Left lung (tissue), 10 donors: Measurements from ENCODE around the gene SYNDIG1. TPM values are rescaled to one million over a fixed set of nuclear protein-coding genes. Genes with fewer than 3 reads are reported as not detected.

Source experiments
- ATAC-seq: fragments of 200-7000 bp; cut with Tn5 transposase; one replicate; pipeline ENCODE4 v1.9.1; 2020; ENCODE audit warnings: moderate library complexity
- DNase-seq, 4 donors: peaks; one replicate each; pipeline ENCODE4 v3.0.0-alpha.2; 2013 to 2020
- H3K27ac ChIP-seq, 2 donors: fragments of 200-600 bp; sonication (generic) in 1 of 2; one replicate each; pipeline versions ENCODE4 v1.5.0 to v1.8.0; 2020 to 2021
- H3K27me3 ChIP-seq, 2 donors: fragments of 200-600 bp; sonication (generic) in 1 of 2; one replicate each; pipeline versions ENCODE4 v1.5.0 to v1.8.0; 2020 to 2021
- H3K36me3 ChIP-seq, 2 donors: fragments of 200-600 bp; sonication (generic) in 1 of 2; one replicate each; pipeline versions ENCODE4 v1.5.0 to v1.8.0; 2020 to 2021
- H3K4me1 ChIP-seq, 2 donors: fragments of 200-600 bp; one replicate each; pipeline ENCODE4 v1.8.0; 2021
- H3K4me3 ChIP-seq, 2 donors: fragments of 200-600 bp; sonication (generic) in 1 of 2; one replicate each; pipeline versions ENCODE4 v1.5.0 to v1.8.0; 2020 to 2021; ENCODE audit warnings: mild to moderate bottlenecking in 1 of 2
- H3K9me3 ChIP-seq, 2 donors: fragments of 200-600 bp; sonication (generic) in 1 of 2; one replicate each; pipeline versions ENCODE4 v1.5.0 to v1.8.0; 2020 to 2021
- CTCF ChIP-seq, 2 donors: fragments of 200-600 bp; sonication (generic) in 1 of 2; IDR thresholded peaks; one replicate each; pipeline versions ENCODE4 v1.5.0 to v1.8.0; 2021; ENCODE audit warnings: antibody characterized with exemption in 2 of 2
- intact Hi-C, 2 donors: fragments of 100-400 bp; cut with DNase I; formaldehyde crosslinking; loops; one replicate each; pipeline versions ENCODE4 v1.11.2 to v1.14.2; 2022
- polyA plus RNA-seq, 6 donors: library from polyadenylated mRNA; unstranded; fragments of 120-200 nt; gene quantifications; one replicate each; pipeline ENCODE4 v1.2.1, GENCODE V29; 2013; ENCODE audit not compliant: insufficient read length in 6 of 6
- total RNA-seq, 2 donors: library from RNA; stranded (reverse); fragmentation: NEBNext Ultra II Directional; extraction: Animal tissue kit (Norgen Biotek cat#: 25700); gene quantifications; one replicate each; pipeline ENCODE4 v1.2.1, GENCODE V29; 2021
- donor health status: DM: no; HTN: yes; CAD: no.
- donor health status: DM: no; HTN: no; CAD: no.

SYNDIG1 gene
- total and polyA plus RNA-seq, 8 donors = 1.3 to 7.8 (median 5.4) TPM

GRCh38 chr20:24702501-24703283 lies 233.3 kb downstream of the SYNDIG1 start:
- DNase-seq (no peak), ATAC-seq (no peak)
- intact Hi-C loops = no loop called here
- H3K27me3 ChIP-seq = peaks cover 3 to 86% of the 10 kb centered on the region in 2 donors
- no peak for TF ChIP-seq CTCF (IDR thresholded peaks at IDR 0.05)
- no peak overlapping the region for H3K27ac ChIP-seq
- no peaks in the 10 kb centered on the region for H3K36me3 ChIP-seq
- H3K4me1 ChIP-seq = no peaks in the 10 kb centered on the region
- H3K4me3 ChIP-seq = no peak overlapping the region
- no peaks in the 10 kb centered on the region for H3K9me3 ChIP-seq

GRCh38 chr20:24703284-24703610 lies 233.8 kb downstream of the SYNDIG1 start:
- no peak for TF ChIP-seq CTCF (IDR thresholded peaks at IDR 0.05)
- Histone ChIP-seq H3K27ac (no peak overlapping the region), H3K4me3 (no peak overlapping the region), H3K27me3 (peaks cover 4 to 87% of the 10 kb centered on the region in 2 donors), H3K4me1 (no peaks in the 10 kb centered on the region), H3K36me3 (no peaks in the 10 kb centered on the region), H3K9me3 (no peaks in the 10 kb centered on the region)
- intact Hi-C loops = no loop called here
- no peak for DNase-seq
- no peak for ATAC-seq

- no peak for ATAC-seq
- H3K4me1 ChIP-seq = no peaks in the 10 kb centered on the region
- peaks cover 4 to 79% of the 10 kb centered on the region in 2 donors for H3K27me3 ChIP-seq
- H3K27ac ChIP-seq = no peak overlapping the region
- intact Hi-C loops = no loop called here
- H3K4me3 ChIP-seq = no peak overlapping the region
- H3K9me3 ChIP-seq = no peaks in the 10 kb centered on the region
- H3K36me3 ChIP-seq = no peaks in the 10 kb centered on the region
- TF ChIP-seq CTCF (IDR thresholded peaks at IDR 0.05) = no peak
- DNase-seq = no peak
Observed at GRCh38 chr20:24704899-24705298, 235.5 kb downstream of the SYNDIG1 start.

- Histone ChIP-seq H3K9me3 (no peaks in the 10 kb centered on the region), H3K4me3 (no peak overlapping the region), H3K36me3 (no peaks in the 10 kb centered on the region), H3K27ac (no peak overlapping the region), H3K27me3 (peaks cover 4 to 76% of the 10 kb centered on the region in 2 donors), H3K4me1 (no peaks in the 10 kb centered on the region)
- DNase-seq (no peak), ATAC-seq (no peak)
- intact Hi-C loops = no loop called here
- no peak for TF ChIP-seq CTCF (IDR thresholded peaks at IDR 0.05)
Observed at GRCh38 chr20:24705486-24705885, 236.1 kb downstream of the SYNDIG1 start.

- H3K4me3 ChIP-seq = no peak overlapping the region
- TF ChIP-seq CTCF (IDR thresholded peaks at IDR 0.05) = no peak
- no peaks in the 10 kb centered on the region for H3K9me3 ChIP-seq
- no peak overlapping the region for H3K27ac ChIP-seq
- no peaks in the 10 kb centered on the region for H3K36me3 ChIP-seq
- no peaks in the 10 kb centered on the region for H3K4me1 ChIP-seq
- intact Hi-C loops = no loop called here
- DNase-seq = peak in 1 of 4 donors; percentile 40
- no peak for ATAC-seq
- peaks cover 4 to 78% of the 10 kb centered on the region in 2 donors for H3K27me3 ChIP-seq
Observed at GRCh38 chr20:24708411-24709295, 239.2 kb downstream of the SYNDIG1 start.
